SK-N-SH (cell line): ENCODE measurements around the gene TFDP2. TPM values are rescaled to one million over a fixed set of nuclear protein-coding genes. Genes with fewer than 3 reads are reported as not detected.

Source experiments
- CTCF ChIA-PET: fragments of 300-600, 350-600 bp; formaldehyde crosslinking; extraction: SDS; loops from one replicate; lab custom pipeline; 2021; lab: Yijun Ruan, JAX
- POLR2A ChIA-PET: fragments of 350-600 bp; sonication (Branson Sonifier 250); formaldehyde crosslinking; extraction: SDS; loops from one replicate; lab custom pipeline; 2020; ENCODE audit warnings: antibody characterized with exemption, inconsistent platforms; lab: Yijun Ruan, JAX
- DNase-seq: peaks from one replicate; pipeline ENCODE4 v3.0.0; 2012
- H2AFZ ChIP-seq: fragments of 200-600 bp; sonication (generic); 2 replicates; pipeline ENCODE4 v1.8.1; 2016; ENCODE audit warnings: antibody characterized with exemption, mild to moderate bottlenecking, low read depth
- H3F3A ChIP-seq: fragments of 200-600 bp; sonication (generic); replicated peaks from 2 replicates; pipeline ENCODE3; 2016; ENCODE audit warnings: antibody characterized with exemption, mild to moderate bottlenecking; ENCODE audit not compliant: insufficient read depth
- H3K27ac ChIP-seq, 2 experiments: fragments of 200-500 bp in 1 of 2; fragments of 200-600 bp in 1 of 2; sonication (Bioruptor generic) in 1 of 2; sonication (generic), shearing (Covaris generic) in 1 of 2; 2 replicates each; pipeline versions ENCODE4 v1.5.1 to v1.6.1; 2014 to 2016; ENCODE audit warnings: low read depth in 2 of 2, inconsistent platforms in 1 of 2, low read length in 1 of 2, mild to moderate bottlenecking in 1 of 2, mixed read lengths in 1 of 2
- H3K27me3 ChIP-seq: fragments of 200-600 bp; sonication (generic), shearing (Covaris generic); 2 replicates; pipeline ENCODE4 v1.6.1; 2016; ENCODE audit warnings: mixed run types; ENCODE audit not compliant: insufficient read depth
- H3K36me3 ChIP-seq, 2 experiments: fragments of 200-500 bp in 1 of 2; fragments of 200-600 bp in 1 of 2; sonication (Bioruptor generic) in 1 of 2; sonication (generic) in 1 of 2; replicated peaks in 1 of 2; 2 replicates each; pipeline versions ENCODE3 to v1.5.1; 2014 to 2016; ENCODE audit warnings: low read length in 1 of 2, mild to moderate bottlenecking in 1 of 2; ENCODE audit not compliant: insufficient read depth in 2 of 2, control insufficient read depth in 1 of 2
- H3K4me1 ChIP-seq, 2 experiments: fragments of 200-500 bp in 1 of 2; fragments of 200-600 bp in 1 of 2; sonication (Bioruptor generic) in 1 of 2; sonication (generic), shearing (Covaris generic) in 1 of 2; 2 replicates each; pipeline versions ENCODE4 v1.5.1 to v1.6.1; 2014 to 2016; ENCODE audit warnings: low read depth in 1 of 2, low read length in 1 of 2, mixed run types in 1 of 2; ENCODE audit not compliant: insufficient read depth in 2 of 2, control insufficient read depth in 1 of 2
- H3K4me2 ChIP-seq: fragments of 200-600 bp; sonication (generic), shearing (Covaris generic); 2 replicates; pipeline ENCODE4 v1.6.1; 2017; ENCODE audit warnings: mixed run types
- H3K4me3 ChIP-seq, 2 experiments: fragments of 200-500 bp in 1 of 2; fragments of 200-600 bp in 1 of 2; sonication (Bioruptor generic) in 1 of 2; sonication (generic), shearing (Covaris generic) in 1 of 2; 2 replicates each; pipeline versions ENCODE4 v1.5.1 to v1.8.1; 2014 to 2016; ENCODE audit warnings: low read depth in 2 of 2, inconsistent platforms in 1 of 2, low read length in 1 of 2, mild to moderate bottlenecking in 1 of 2, mixed read lengths in 1 of 2, moderate library complexity in 1 of 2
- H3K79me2 ChIP-seq: fragments of 200-600 bp; sonication (generic); 2 replicates; pipeline ENCODE4 v1.8.1; 2017; ENCODE audit warnings: mild to moderate bottlenecking; ENCODE audit not compliant: insufficient read depth
- H3K9ac ChIP-seq: fragments of 200-600 bp; sonication (generic); 2 replicates; pipeline ENCODE4 v1.6.1; 2017; ENCODE audit warnings: mixed run types
- H3K9me2 ChIP-seq: fragments of 200-600 bp; sonication (generic); 2 replicates; pipeline ENCODE4 v1.6.1; 2017; ENCODE audit warnings: mixed run types
- H3K9me3 ChIP-seq: fragments of 200-600 bp; sonication (generic); 2 replicates; pipeline ENCODE4 v1.6.1; 2017; ENCODE audit warnings: mixed run types, mild to moderate bottlenecking, moderate library complexity
- H4K20me1 ChIP-seq: fragments of 200-600 bp; sonication (generic); 2 replicates; pipeline ENCODE4 v1.6.1; 2017; ENCODE audit warnings: mild to moderate bottlenecking, mixed run types; ENCODE audit not compliant: insufficient read depth
- CTCF ChIP-seq: fragments of 200-600 bp; sonication (generic); IDR thresholded peaks from 2 replicates; pipeline ENCODE4 v1.6.1; 2017; ENCODE audit warnings: antibody characterized with exemption, mild to moderate bottlenecking, moderate library complexity
- ELF1 ChIP-seq: IDR thresholded peaks from 2 replicates; pipeline ENCODE4 v1.4.0; 2012
- EZH2phosphoT487 ChIP-seq: fragments of 200-600 bp; sonication (generic); IDR thresholded peaks from 2 replicates; pipeline ENCODE4 v1.6.1; 2017; ENCODE audit warnings: low read depth, mixed run types, mild to moderate bottlenecking, antibody characterized with exemption, moderate library complexity, borderline replicate concordance
- GABPA ChIP-seq: IDR thresholded peaks from 2 replicates; pipeline ENCODE4 v1.4.0; 2012; ENCODE audit warnings: low read depth, mild to moderate bottlenecking
- GATA2 ChIP-seq: sonication (generic); formaldehyde crosslinking; IDR thresholded peaks from 2 replicates; pipeline ENCODE4 v1.5.0; 2020; ENCODE audit warnings: mild to moderate bottlenecking, missing genetic modification reagents
- IRF3 ChIP-seq: fragments of 150-350 bp; IDR thresholded peaks from 2 replicates; pipeline ENCODE4 v1.6.1; 2016; ENCODE audit warnings: mild to moderate bottlenecking, low read depth, low read length
- NRF1 ChIP-seq: IDR thresholded peaks from 2 replicates; pipeline ENCODE4 v1.6.1; 2012; ENCODE audit warnings: low read depth, mild to moderate bottlenecking, low read length
- PBX3 ChIP-seq: IDR thresholded peaks from 2 replicates; pipeline ENCODE4; 2012
- POLR2AphosphoS5 ChIP-seq: IDR thresholded peaks from 2 replicates; pipeline ENCODE4 v1.6.1; 2012; ENCODE audit warnings: low read depth, low read length
- RAD21 ChIP-seq: IDR thresholded peaks from 2 replicates; pipeline ENCODE4 v1.6.1; 2012; ENCODE audit warnings: mild to moderate bottlenecking, low read length
- RCOR1 ChIP-seq: fragments of 150-350 bp; IDR thresholded peaks from 2 replicates; pipeline ENCODE4 v1.6.1; 2017; ENCODE audit warnings: antibody characterized with exemption, low read length
- RFX5 ChIP-seq: IDR thresholded peaks from 2 replicates; pipeline ENCODE4 v1.6.1; 2012; ENCODE audit warnings: mild to moderate bottlenecking, improper control_type of control experiment, low read length
- SMC3 ChIP-seq: IDR thresholded peaks from 2 replicates; pipeline ENCODE4 v1.6.1; 2012; ENCODE audit warnings: low read depth, low read length, improper control_type of control experiment
- TAF1 ChIP-seq: IDR thresholded peaks from 2 replicates; pipeline ENCODE4 v1.6.1; 2012; ENCODE audit warnings: low read depth, mild to moderate bottlenecking, low read length, moderate library complexity, borderline replicate concordance
- TCF12 ChIP-seq: IDR thresholded peaks from 2 replicates; pipeline ENCODE4 v1.4.0; 2012
- TEAD4 ChIP-seq: IDR thresholded peaks from 2 replicates; pipeline ENCODE4 v1.4.0; 2012; ENCODE audit warnings: mild to moderate bottlenecking, borderline replicate concordance; ENCODE audit not compliant: insufficient read depth
- USF2 ChIP-seq: fragments of 150-350 bp; IDR thresholded peaks from 2 replicates; pipeline ENCODE4 v1.6.1; 2017; ENCODE audit warnings: antibody characterized with exemption, low read length, low read depth, borderline replicate concordance
- WGBS: methylation state at CpG from one replicate; pipeline ENCODE4 v1.1.6; 2017; ENCODE audit warnings: low lambda C conversion rate; 5-methylcytosine and 5-hydroxymethylcytosine counted together
- polyA plus RNA-seq, 3 experiments: library from polyadenylated mRNA; depleted of rRNA; stranded (reverse); fragments of >200 nt; gene quantifications; 2 replicates each; pipeline ENCODE4 v1.2.3, GENCODE V29; 2012

The TFDP2 gene
- polyA plus RNA-seq, 1 of the 3 experiments (the other 2 are of a cell fraction), result 8.6 TPM

GRCh38 chr3:142127941-142128658 is 21.2 kb downstream of the TFDP2 start:
- H3K27me3 ChIP-seq, result no peaks in the 10 kb centered on the region
- no peak overlapping the region for H3K9ac ChIP-seq
- H3K79me2 ChIP-seq, result peaks cover 6% of the 10 kb centered on the region; the same call in 1 of the 2 replicates
- CTCF ChIA-PET, result interaction anchor here (0.7 to 8.1 kb wide), 6 partner anchors 19 to 820 kb away, joined by 3 to 57 read pairs (median 3); no protein-coding TSS in a partner anchor
- TF ChIP-seq TCF12, result no peak
- TF ChIP-seq NRF1, result no peak
- no peak for TF ChIP-seq GABPA
- no peak for TF ChIP-seq GATA2 (CRISPR knock-in tag)
- TF ChIP-seq TAF1, result no peak
- TF ChIP-seq ELF1, result no peak
- TF ChIP-seq USF2, result no peak
- TF ChIP-seq RCOR1, result no peak
- TF ChIP-seq RFX5, result no peak
- TF ChIP-seq IRF3, result no peak
- no peak for TF ChIP-seq POLR2AphosphoS5
- TF ChIP-seq TEAD4, result no peak
- no peak for TF ChIP-seq SMC3
- TF ChIP-seq RAD21, result no peak
- no peak for TF ChIP-seq EZH2phosphoT487
- TF ChIP-seq PBX3, result no peak
- no peak for TF ChIP-seq CTCF
- TF ChIP-seq, all 33 proteins: peak for 0
- Histone ChIP-seq H3K9me3 (no peaks in the 10 kb centered on the region), H3K4me3 (no peak overlapping the region), H3K9me2 (no peaks in the 10 kb centered on the region), H2AFZ (no peak overlapping the region), H3K36me3 (no peaks in the 10 kb centered on the region), H3K4me2 (no peak overlapping the region), H3K4me1 (no peaks in the 10 kb centered on the region), H3F3A (no peaks in the 10 kb centered on the region), H3K27ac (no peak overlapping the region), H4K20me1 (no peaks in the 10 kb centered on the region)
- POLR2A ChIA-PET, result no interaction called here
- 93% methylated on average over 8 of the region's 8 CpGs for WGBS
- no peak for DNase-seq
